Kidney epithelial cell (primary cell): Measurements from ENCODE around the gene ISYNA1. TPM values are rescaled to one million over a fixed set of nuclear protein-coding genes. Genes with fewer than 3 reads are reported as not detected.

ENCODE experiments used
- DNase-seq: peaks from one replicate; pipeline ENCODE4 v3.0.0-alpha.2; 2010; ENCODE audit warnings: low read depth
- H3K27me3 ChIP-seq: 2 replicates; pipeline ENCODE4 v1.6.0; 2011; ENCODE audit warnings: low read length; ENCODE audit not compliant: control insufficient read depth, insufficient read depth
- H3K36me3 ChIP-seq: 2 replicates; pipeline ENCODE4 v1.5.1; 2011; ENCODE audit warnings: low read length; ENCODE audit not compliant: control insufficient read depth, insufficient read depth
- H3K4me3 ChIP-seq: 2 replicates; pipeline ENCODE4 v1.5.1; 2011; ENCODE audit warnings: low read depth, mild to moderate bottlenecking, control low read depth, low read length
- CTCF ChIP-seq: IDR thresholded peaks from 2 replicates; pipeline ENCODE4 v1.5.1; 2011; ENCODE audit warnings: mild to moderate bottlenecking, moderate library complexity, low read length, control low read depth, inconsistent platforms; ENCODE audit not compliant: insufficient read depth, poor library complexity, severe bottlenecking
- total RNA-seq: library from RNA; depleted of rRNA; stranded (reverse); fragments of >200 nt; gene quantifications from 2 replicates; pipeline ENCODE4 v1.2.3, GENCODE V29; 2015

ISYNA1 gene
- total RNA-seq, 1 donor from 2014 or later: 53.9 TPM

DNA sequence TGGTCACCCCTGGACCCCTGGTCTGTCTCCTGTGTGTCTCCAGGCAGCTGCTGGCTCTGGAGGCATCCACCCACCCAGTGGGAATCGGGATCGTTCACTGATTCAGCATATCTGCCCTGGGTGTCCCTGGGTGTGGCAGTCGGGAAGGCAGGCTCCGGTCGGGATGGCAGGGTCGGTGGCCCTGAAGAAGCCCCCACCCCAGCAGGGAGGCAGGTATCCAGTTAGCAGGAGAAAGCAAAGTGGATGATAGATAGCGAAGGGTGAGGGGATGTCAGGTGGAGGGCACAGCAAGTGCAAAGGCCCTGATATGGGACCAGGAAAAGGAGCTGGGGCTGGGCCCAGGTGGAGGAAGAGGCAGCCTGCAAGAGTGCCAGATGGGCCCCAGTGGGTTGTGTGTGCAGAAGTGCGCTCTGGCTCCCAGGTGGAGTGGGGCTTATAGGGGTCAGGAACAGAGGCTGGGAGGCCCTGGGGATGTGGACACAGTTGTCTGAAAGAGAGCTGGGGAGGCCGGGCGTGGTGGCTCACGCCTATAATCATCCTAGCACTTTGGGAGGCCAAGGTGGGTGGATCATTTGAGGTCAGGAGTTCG, 16.5 kb downstream of the ISYNA1 start:
- Histone ChIP-seq H3K36me3 (no peaks in the 10 kb centered on the region), H3K27me3 (no peaks in the 10 kb centered on the region), H3K4me3 (no peak overlapping the region)
- no peak for TF ChIP-seq CTCF
- no peak for DNase-seq

GRCh38 chr19:18420930-18421329, 17.0 kb downstream of the ISYNA1 start:
- Histone ChIP-seq H3K36me3 (no peaks in the 10 kb centered on the region), H3K4me3 (peak overlapping the region; percentile 59), H3K27me3 (no peaks in the 10 kb centered on the region)
- no peak for TF ChIP-seq CTCF
- no peak for DNase-seq

DNA sequence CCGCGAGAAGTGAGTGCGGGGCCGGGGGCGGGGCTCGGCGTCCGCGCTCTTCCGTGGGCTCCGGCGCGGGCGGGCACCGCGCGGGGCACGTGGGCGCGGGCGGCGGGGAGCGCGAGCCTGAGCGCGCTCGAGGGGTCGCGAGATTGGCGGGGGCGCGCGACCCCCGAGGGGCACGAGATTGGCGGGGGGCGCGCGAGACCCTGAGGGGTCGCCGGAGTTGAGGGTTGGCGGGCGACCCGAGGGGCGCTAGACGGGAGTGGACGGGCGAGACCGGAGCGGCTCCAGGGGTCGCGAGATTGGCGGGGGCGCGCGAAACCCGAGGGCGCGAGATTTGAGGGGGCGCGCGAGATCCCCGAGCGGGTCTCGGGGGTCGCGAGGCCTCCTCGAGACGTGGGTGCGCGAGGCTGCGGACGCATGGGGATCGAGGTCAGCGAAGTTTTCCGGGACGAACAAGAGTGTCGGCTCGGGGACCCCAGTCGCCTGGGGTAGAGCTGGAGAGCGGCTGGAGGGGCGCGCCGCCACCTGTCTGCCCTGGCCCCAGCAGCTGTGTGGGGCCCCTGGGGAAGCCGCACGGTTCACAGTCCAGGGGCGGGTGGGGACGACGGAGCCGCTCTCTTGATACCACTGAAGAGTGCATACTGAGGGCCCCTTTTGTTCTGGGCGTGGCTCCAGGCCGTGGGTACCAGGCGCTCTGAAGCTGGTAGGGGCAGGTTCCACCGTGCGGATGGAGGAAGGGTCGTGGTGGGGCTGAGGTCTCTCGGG, 18.1 kb downstream of the ISYNA1 start:
- no peak for DNase-seq
- TF ChIP-seq CTCF: no peak

GRCh38 chr19:18419195-18419698, 18.7 kb downstream of the ISYNA1 start, which contains the start of gene SSBP4:
Gene SSBP4, plus strand, starts transcription at chr19:18419398. Its CDS starts 251 bp downstream, at chr19:18419649.
- DNase-seq: no peak
- TF ChIP-seq CTCF: no peak
- Histone ChIP-seq H3K36me3 (no peaks in the 10 kb centered on the region), H3K27me3 (no peaks in the 10 kb centered on the region), H3K4me3 (peak within 1 kb of the TSS; percentile 59)

More for the DNA sequence above, 18.1 kb downstream of the ISYNA1 start:
- Histone ChIP-seq H3K4me3 (peak overlapping the region; percentile 59), H3K36me3 (no peaks in the 10 kb centered on the region), H3K27me3 (no peaks in the 10 kb centered on the region)

- H3K36me3 ChIP-seq: no peaks in the 10 kb centered on the region
- DNase-seq: no peak
- H3K27me3 ChIP-seq: no peaks in the 10 kb centered on the region
- TF ChIP-seq CTCF: no peak
- peak overlapping the region; percentile 59 for H3K4me3 ChIP-seq
These were observed 19.3 kb downstream of the ISYNA1 start for GRCh38 chr19:18418483-18419194.
